Naive thymus-derived CD4-positive, alpha-beta T cell (primary cell): Measurements from ENCODE around the gene SLC35G2. TPM values are rescaled to one million over a fixed set of nuclear protein-coding genes. Genes with fewer than 3 reads are reported as not detected.
"Not testable (repeated sequence)": the region's sequence is repeated elsewhere in the genome, so short reads cannot be mapped to it uniquely, and the experiment has no call there.

Source experiments
- ATAC-seq: fragments of 150-1000 bp; cut with Tn5 transposase; 2 replicates; pipeline ENCODE4 v1.10.0; 2021; ENCODE audit warnings: mild to moderate bottlenecking, moderate library complexity
- CTCF ChIA-PET: fragments of 350-600 bp; sonication (Branson Sonifier 250); formaldehyde crosslinking; loops from one replicate; lab custom pipeline; 2021; ENCODE audit warnings: antibody characterized with exemption; lab: Charles Lee
- POLR2A ChIA-PET: fragments of 350-600 bp; sonication (Branson Sonifier 250); formaldehyde crosslinking; loops from one replicate; lab custom pipeline; 2021; ENCODE audit warnings: antibody characterized with exemption, inconsistent platforms; lab: Charles Lee
- DNase-seq, 9 donors: peaks; one replicate each; pipeline versions ENCODE4 v3.0.0 to v3.0.0-alpha.2; 2020 to 2022; ENCODE audit warnings: mixed read lengths in 1 of 9
- H3K27ac ChIP-seq: one replicate; pipeline ENCODE4 v1.7.0; 2013; ENCODE audit warnings: mild to moderate bottlenecking, low read depth, low read length, moderate library complexity
- H3K27me3 ChIP-seq, 2 donors: one replicate each; pipeline ENCODE4 v1.7.0; 2013; ENCODE audit warnings: low read length in 2 of 2, mild to moderate bottlenecking in 2 of 2, moderate library complexity in 2 of 2; ENCODE audit not compliant: control insufficient read depth in 2 of 2, insufficient read depth in 2 of 2
- H3K36me3 ChIP-seq, 3 experiments: 1 replicate in 2 of 3; 2 replicates in 1 of 3; pipeline ENCODE4 v1.7.0; 2013; ENCODE audit warnings: low read length in 3 of 3, mild to moderate bottlenecking in 3 of 3, moderate library complexity in 1 of 3; ENCODE audit not compliant: insufficient read depth in 3 of 3, control insufficient read depth in 2 of 3
- H3K4me1 ChIP-seq, 2 donors: one replicate each; pipeline ENCODE4 v1.7.0; 2013; ENCODE audit warnings: low read length in 2 of 2, mild to moderate bottlenecking in 2 of 2, moderate library complexity in 1 of 2; ENCODE audit not compliant: control insufficient read depth in 2 of 2, insufficient read depth in 2 of 2
- H3K4me3 ChIP-seq: 2 replicates; pipeline ENCODE4 v1.7.0; 2013; ENCODE audit warnings: mild to moderate bottlenecking, low read length
- H3K9me3 ChIP-seq, 3 experiments: 1 replicate in 2 of 3; 2 replicates in 1 of 3; pipeline ENCODE4 v1.7.0; 2013; ENCODE audit warnings: low read length in 3 of 3; ENCODE audit not compliant: control insufficient read depth in 2 of 3
- H3K27ac Mint-ChIP-seq, 9 donors: one replicate each; pipeline ENCODE4 v1.8.0; 2020 to 2022; ENCODE audit warnings: mixed read lengths in 9 of 9, mild to moderate bottlenecking in 8 of 9, moderate library complexity in 5 of 9, inconsistent platforms in 2 of 9
- H3K27me3 Mint-ChIP-seq, 5 donors: one replicate each; pipeline ENCODE4 v1.8.0; 2021 to 2022; ENCODE audit warnings: mixed read lengths in 5 of 5, mild to moderate bottlenecking in 1 of 5
- H3K36me3 Mint-ChIP-seq, 5 donors: one replicate each; pipeline ENCODE4 v1.8.0; 2020 to 2022; ENCODE audit warnings: mixed read lengths in 5 of 5, mild to moderate bottlenecking in 3 of 5, inconsistent platforms in 1 of 5
- H3K4me1 Mint-ChIP-seq, 7 donors: one replicate each; pipeline ENCODE4 v1.8.0; 2020 to 2022; ENCODE audit warnings: mixed read lengths in 7 of 7, mild to moderate bottlenecking in 3 of 7, inconsistent platforms in 1 of 7
- H3K4me3 Mint-ChIP-seq, 10 donors: one replicate each; pipeline ENCODE4 v1.8.0; 2020 to 2022; ENCODE audit warnings: mild to moderate bottlenecking in 10 of 10, mixed read lengths in 10 of 10, moderate library complexity in 6 of 10, inconsistent platforms in 2 of 10
- H3K9me3 Mint-ChIP-seq, 11 donors: one replicate each; pipeline ENCODE4 v1.8.0; 2020 to 2022; ENCODE audit warnings: mixed read lengths in 11 of 11, mild to moderate bottlenecking in 4 of 11, inconsistent platforms in 1 of 11, moderate library complexity in 1 of 11
- intact Hi-C, 2 donors: fragments of 100-400 bp; cut with micrococcal nuclease; formaldehyde crosslinking; loops; one replicate each; pipeline ENCODE4 v1.15.1; 2023
- polyA plus RNA-seq, 2 donors: library from polyadenylated mRNA; unstranded; fragments of 300-500 nt; fragmentation: Illumina TruSeq; gene quantifications; one replicate each; pipeline ENCODE4 v1.2.3, GENCODE V29; 2021
- total RNA-seq, 6 experiments: library from RNA in 5 of 6; stranded (reverse) in 5 of 6; gene quantifications; 1 replicate in 5 of 6; 2 replicates in 1 of 6; pipeline ENCODE4 v1.2.3 and lab custom pipeline; 2021 to 2026

Gene SLC35G2
- total and polyA plus RNA-seq, 7 experiments from 2014 or later, result 0.10 to 0.60 TPM; not detected in 5

GRCh38 chr3:136788154-136788553, 30.8 kb upstream of the SLC35G2 start:
- no peaks in the 10 kb centered on the region for H3K36me3 Mint-ChIP-seq
- Histone ChIP-seq H3K27me3 (no peaks in the 10 kb centered on the region), H3K4me3 (no peak overlapping the region), H3K4me1 (peaks cover 0 to 10% of the 10 kb centered on the region in 2 donors), H3K36me3 (no peaks in the 10 kb centered on the region), H3K9me3 (no peaks in the 10 kb centered on the region), H3K27ac (no peak overlapping the region)
- ChIA-PET POLR2A (interaction anchor here (0.6 kb wide), 1 partner anchor 438 kb away, joined by 3 read pairs; no protein-coding TSS in a partner anchor), CTCF (no interaction called here)
- H3K4me3 Mint-ChIP-seq, result no peak overlapping the region
- no peaks in the 10 kb centered on the region for H3K9me3 Mint-ChIP-seq
- H3K4me1 Mint-ChIP-seq, result peaks cover 0 to 14% (median 13%) of the 10 kb centered on the region in 7 donors
- DNase-seq, result no peak
- no peak overlapping the region for H3K27ac Mint-ChIP-seq
- intact Hi-C loops, result no loop called here
- ATAC-seq, result no peak
- peaks cover 0 to 9% (median 5%) of the 10 kb centered on the region in 5 donors for H3K27me3 Mint-ChIP-seq

DNA sequence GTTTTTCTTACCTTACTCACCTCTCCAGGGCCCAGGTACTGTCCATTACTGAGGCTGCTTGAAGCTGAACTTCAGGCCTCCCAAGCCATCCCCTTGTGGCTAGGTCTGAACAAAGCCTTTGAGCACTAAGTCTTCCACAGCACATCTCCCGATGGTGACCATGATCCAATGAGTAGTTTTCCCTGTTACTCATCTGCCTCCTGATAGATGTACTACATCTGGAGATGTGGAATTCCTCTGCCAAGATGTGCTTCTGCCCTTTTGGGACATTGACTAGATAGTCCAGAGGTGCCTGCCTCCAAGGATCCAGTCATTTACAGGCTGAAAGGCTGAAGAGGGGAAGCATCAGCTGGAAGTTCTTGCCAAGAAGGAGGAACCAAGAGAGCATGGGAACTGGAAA, 28.9 kb upstream of the SLC35G2 start:
- intact Hi-C loops, result no loop called here

GRCh38 chr3:136790786-136791185, 28.1 kb upstream of the SLC35G2 start:
- no peak for ATAC-seq
- POLR2A ChIA-PET, result no interaction called here
- no peak overlapping the region for H3K4me3 Mint-ChIP-seq
- no peaks in the 10 kb centered on the region for H3K27me3 ChIP-seq
- H3K4me1 ChIP-seq, result peaks cover 0 to 10% of the 10 kb centered on the region in 2 donors
- H3K4me1 Mint-ChIP-seq, result peaks cover 0 to 14% (median 13%) of the 10 kb centered on the region in 7 donors
- DNase-seq, result no peak
- no peaks in the 10 kb centered on the region for H3K36me3 ChIP-seq
- H3K27ac Mint-ChIP-seq, result no peak overlapping the region
- peaks cover 3 to 26% (median 6%) of the 10 kb centered on the region in 5 donors for H3K27me3 Mint-ChIP-seq
- no peak overlapping the region for H3K27ac ChIP-seq
- no peaks in the 10 kb centered on the region for H3K9me3 Mint-ChIP-seq
- H3K36me3 Mint-ChIP-seq, result no peaks in the 10 kb centered on the region
- H3K4me3 ChIP-seq, result no peak overlapping the region
- CTCF ChIA-PET, result no interaction called here
- no peaks in the 10 kb centered on the region for H3K9me3 ChIP-seq
- intact Hi-C loops, result no loop called here

More for the DNA sequence above, 28.9 kb upstream of the SLC35G2 start:
- Histone ChIP-seq H3K9me3 (no peaks in the 10 kb centered on the region), H3K27me3 (no peaks in the 10 kb centered on the region), H3K27ac (no peak overlapping the region), H3K4me3 (no peak overlapping the region), H3K36me3 (no peaks in the 10 kb centered on the region), H3K4me1 (peaks cover 0 to 10% of the 10 kb centered on the region in 2 donors)
- Mint-ChIP-seq H3K4me1 (peaks cover 0 to 14% (median 13%) of the 10 kb centered on the region in 7 donors), H3K27me3 (peaks cover 2 to 21% (median 6%) of the 10 kb centered on the region in 5 donors), H3K27ac (no peak overlapping the region), H3K36me3 (no peaks in the 10 kb centered on the region), H3K4me3 (no peak overlapping the region), H3K9me3 (no peaks in the 10 kb centered on the region)
- no peak for ATAC-seq
- no peak for DNase-seq
- ChIA-PET POLR2A (no interaction called here), CTCF (no interaction called here)

DNA sequence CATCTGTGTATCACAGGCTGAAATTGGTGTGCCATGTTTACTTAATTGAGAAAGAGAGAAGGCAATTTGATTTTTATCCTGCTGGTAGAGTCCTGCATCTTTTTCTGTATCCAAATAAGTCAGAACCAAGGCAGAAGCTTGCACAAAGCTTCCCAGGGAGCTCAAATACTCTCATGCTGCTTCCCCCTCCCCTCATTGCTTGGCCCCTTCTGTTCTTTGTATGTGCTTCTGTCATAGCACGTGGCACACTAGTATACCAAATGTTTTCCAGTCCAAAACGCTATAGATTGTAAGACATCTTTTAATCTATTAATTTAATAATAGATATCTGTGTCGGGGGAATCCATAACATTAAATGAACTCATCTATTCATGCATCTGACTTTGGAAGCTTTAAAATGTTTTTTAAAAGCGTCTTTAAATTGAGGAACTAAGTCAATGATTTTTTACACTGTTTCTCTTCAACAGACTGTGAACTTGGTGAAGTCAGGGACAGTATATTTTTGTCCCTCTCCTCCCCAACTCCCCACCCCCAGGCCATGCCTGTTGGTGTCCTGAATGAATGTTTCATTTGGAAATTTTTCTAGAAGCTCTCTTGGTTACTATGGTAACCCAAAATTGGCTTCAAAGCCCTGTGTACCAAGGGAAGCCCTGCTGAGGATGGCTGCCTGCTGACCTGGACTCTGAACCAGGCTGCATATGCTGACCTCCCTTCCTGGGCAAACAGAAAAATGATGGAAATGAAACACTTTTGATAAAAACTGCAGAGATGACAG, 26.2 kb upstream of the SLC35G2 start:
- CTCF ChIA-PET, result no interaction called here
- H3K27me3 Mint-ChIP-seq, result peaks cover 3 to 26% (median 6%) of the 10 kb centered on the region in 5 donors
- POLR2A ChIA-PET, result no interaction called here
- Histone ChIP-seq H3K27ac (no peak overlapping the region), H3K27me3 (no peaks in the 10 kb centered on the region), H3K9me3 (no peaks in the 10 kb centered on the region), H3K4me3 (no peak overlapping the region), H3K36me3 (no peaks in the 10 kb centered on the region), H3K4me1 (no peaks in the 10 kb centered on the region)
- no peaks in the 10 kb centered on the region for H3K9me3 Mint-ChIP-seq
- intact Hi-C loops, result no loop called here
- H3K4me1 Mint-ChIP-seq, result peaks cover 0 to 4% (median 0%) of the 10 kb centered on the region in 7 donors
- no peak overlapping the region for H3K27ac Mint-ChIP-seq
- no peak for DNase-seq
- no peak overlapping the region for H3K4me3 Mint-ChIP-seq
- no peaks in the 10 kb centered on the region for H3K36me3 Mint-ChIP-seq
- ATAC-seq, result no peak

- ATAC-seq, H3K27ac ChIP-seq, DNase-seq, intact Hi-C loops, POLR2A ChIA-PET, H3K27me3 ChIP-seq, H3K4me1 ChIP-seq, H3K9me3 ChIP-seq, H3K36me3 Mint-ChIP-seq, H3K4me3 ChIP-seq, H3K27ac Mint-ChIP-seq, H3K9me3 Mint-ChIP-seq, H3K36me3 ChIP-seq, H3K4me1 Mint-ChIP-seq, H3K27me3 Mint-ChIP-seq, H3K4me3 Mint-ChIP-seq: not testable (repeated sequence)
- CTCF ChIA-PET, result interaction anchor here (0.5 to 0.6 kb wide), 2 partner anchors 16 to 724 kb away, joined by 3 to 4 read pairs; no protein-coding TSS in a partner anchor
These were observed 17.8 kb upstream of the SLC35G2 start for GRCh38 chr3:136801146-136801545.

- H3K9me3 ChIP-seq, result no peaks in the 10 kb centered on the region
- Mint-ChIP-seq H3K27me3 (peaks cover 0 to 1% (median 0%) of the 10 kb centered on the region in 5 donors), H3K4me3 (no peak overlapping the region), H3K4me1 (peaks cover 0 to 2% (median 0%) of the 10 kb centered on the region in 7 donors), H3K27ac (no peak overlapping the region), H3K36me3 (peaks cover 0 to 1% (median 0%) of the 10 kb centered on the region in 5 donors), H3K9me3 (no peaks in the 10 kb centered on the region)
- intact Hi-C loops, result no loop called here
- no peaks in the 10 kb centered on the region for H3K27me3 ChIP-seq
- H3K4me3 ChIP-seq, result no peak overlapping the region
- ChIA-PET POLR2A (no interaction called here), CTCF (no interaction called here)
- H3K27ac ChIP-seq, result no peak overlapping the region
- no peaks in the 10 kb centered on the region for H3K36me3 ChIP-seq
- DNase-seq (no peak), ATAC-seq (no peak)
- H3K4me1 ChIP-seq, result no peaks in the 10 kb centered on the region
These were observed 16.4 kb upstream of the SLC35G2 start for GRCh38 chr3:136802481-136802996.
